Measurements from ENCODE around the gene ZDHHC7.
"Not testable (repeated sequence)": the region's sequence is repeated elsewhere in the genome, so short reads cannot be mapped to it uniquely, and the experiment has no call there.

The ZDHHC7 gene

GRCh38 chr16:85042167-85042526 lies 30.8 kb upstream of the ZDHHC7 start:
- no peak for DNase-seq

GRCh38 chr16:85041219-85042166 lies 30.2 kb upstream of the ZDHHC7 start:
- DNase-seq: no peak

- no peak for DNase-seq
Observed at GRCh38 chr16:85040685-85041084, 29.4 kb upstream of the ZDHHC7 start.

GRCh38 chr16:85037721-85038120 lies 26.4 kb upstream of the ZDHHC7 start:
- no peak for DNase-seq

GRCh38 chr16:85037050-85037410 lies 25.7 kb upstream of the ZDHHC7 start:
- DNase-seq: peak; percentile 17 to 24

- no peak for DNase-seq
Observed at GRCh38 chr16:85036236-85037049, 25.1 kb upstream of the ZDHHC7 start.

- DNase-seq: no peak
Observed at GRCh38 chr16:85034591-85035433, 23.5 kb upstream of the ZDHHC7 start.

GRCh38 chr16:85033171-85033570 lies 21.8 kb upstream of the ZDHHC7 start:
- DNase-seq: no peak

GRCh38 chr16:85032187-85032586 lies 20.9 kb upstream of the ZDHHC7 start:
- not testable (repeated sequence) for DNase-seq

- no peak for DNase-seq
Observed at GRCh38 chr16:85031451-85031850, 20.1 kb upstream of the ZDHHC7 start.

- DNase-seq: no peak
Observed at GRCh38 chr16:85029981-85030401, 18.7 kb upstream of the ZDHHC7 start.

GRCh38 chr16:85029408-85029784 lies 18.1 kb upstream of the ZDHHC7 start:
- DNase-seq: peak; percentile 55 to 65

- peak; percentile 66 to 74 for DNase-seq
Observed at GRCh38 chr16:85028685-85029407, 17.5 kb upstream of the ZDHHC7 start.

GRCh38 chr16:85027958-85028684 lies 16.8 kb upstream of the ZDHHC7 start:
- DNase-seq: no peak

- peak; percentile 91 to 94 for DNase-seq
Observed at GRCh38 chr16:85027349-85027957, 16.1 kb upstream of the ZDHHC7 start, which contains the start of gene KIAA0513. Gene KIAA0513 (plus strand): TSS chr16:85027795. CDS start chr16:85067072, 39,277 bp downstream.

- DNase-seq: no peak
Observed at GRCh38 chr16:85026703-85027102, 15.4 kb upstream of the ZDHHC7 start.

- no peak for DNase-seq
Observed at GRCh38 chr16:85025781-85026653, 14.7 kb upstream of the ZDHHC7 start.

- DNase-seq: no peak
Observed at GRCh38 chr16:85019659-85020245, 8.4 kb upstream of the ZDHHC7 start.

GRCh38 chr16:85018529-85019236 lies 7.3 kb upstream of the ZDHHC7 start:
- DNase-seq: no peak
